Natural killer cell (primary cell): ENCODE results near the gene GLIS1. TPM values are rescaled to one million over a fixed set of nuclear protein-coding genes. Genes with fewer than 3 reads are reported as not detected.

Experiments used
- ATAC-seq, 3 donors: fragments of 150-1000 bp in 2 of 3; fragments of 200-7000 bp in 1 of 3; cut with Tn5 transposase; 1 replicate in 1 of 3; 2 replicates in 2 of 3; pipeline ENCODE4 v1.10.0; 2021; ENCODE audit warnings: mild to moderate bottlenecking in 2 of 3, moderate library complexity in 2 of 3
- DNase-seq, 2 donors: peaks; one replicate each; pipeline versions ENCODE4 v3.0.0 to v3.0.0-alpha.2; 2013 to 2021; ENCODE audit warnings: mixed read lengths in 1 of 2
- H3K27ac ChIP-seq: one replicate; pipeline ENCODE4 v1.5.1; 2013; ENCODE audit warnings: mild to moderate bottlenecking, low read length
- H3K27me3 ChIP-seq: one replicate; pipeline ENCODE4 v1.6.1; 2013; ENCODE audit warnings: low read length; ENCODE audit not compliant: control insufficient read depth, insufficient read depth
- H3K36me3 ChIP-seq: one replicate; pipeline ENCODE4 v1.6.1; 2013; ENCODE audit warnings: low read length; ENCODE audit not compliant: control insufficient read depth, insufficient read depth
- H3K4me1 ChIP-seq: one replicate; pipeline ENCODE4 v1.6.1; 2013; ENCODE audit warnings: low read length; ENCODE audit not compliant: control insufficient read depth, insufficient read depth
- H3K4me3 ChIP-seq: one replicate; pipeline ENCODE4 v1.5.1; 2013; ENCODE audit warnings: low read length
- H3K9me3 ChIP-seq: one replicate; pipeline ENCODE4 v1.6.1; 2013; ENCODE audit warnings: low read length; ENCODE audit not compliant: control insufficient read depth, insufficient read depth
- H3K27ac Mint-ChIP-seq, 2 donors: one replicate each; pipeline ENCODE4 v1.8.0; 2022; ENCODE audit warnings: mild to moderate bottlenecking in 2 of 2, mixed read lengths in 2 of 2, moderate library complexity in 1 of 2
- H3K27me3 Mint-ChIP-seq, 2 donors: one replicate each; pipeline ENCODE4 v1.8.0; 2022; ENCODE audit warnings: low read depth in 2 of 2, mixed read lengths in 2 of 2
- H3K36me3 Mint-ChIP-seq: one replicate; pipeline ENCODE4 v1.8.0; 2022; ENCODE audit warnings: mixed read lengths
- H3K4me1 Mint-ChIP-seq, 2 donors: one replicate each; pipeline ENCODE4 v1.8.0; 2022; ENCODE audit warnings: mixed read lengths in 2 of 2
- H3K4me3 Mint-ChIP-seq: one replicate; pipeline ENCODE4 v1.8.0; 2022; ENCODE audit warnings: mild to moderate bottlenecking, moderate library complexity, mixed read lengths
- H3K9me3 Mint-ChIP-seq, 2 donors: one replicate each; pipeline ENCODE4 v1.8.0; 2022; ENCODE audit warnings: mixed read lengths in 2 of 2
- WGBS: methylation state at CpG from one replicate; pipeline ENCODE4 v1.1.7; 2013; ENCODE audit warnings: missing lambda C conversion rate; ENCODE audit not compliant: insufficient coverage; 5-methylcytosine and 5-hydroxymethylcytosine counted together
- intact Hi-C: fragments of 100-400 bp; cut with micrococcal nuclease; formaldehyde crosslinking; loops from one replicate; pipeline ENCODE4 v1.14.2; 2022
- total RNA-seq, 4 donors: library from RNA; stranded (reverse); fragments of 120-200 nt in 1 of 4; gene quantifications; one replicate each; pipeline versions ENCODE4 v1.2.3 to v1.2.4, GENCODE V29; 2013 to 2022
- TF ChIP-seq, protein P1 (sequence below): fragments of 200-600 bp; IDR thresholded peaks from one replicate; pipeline ENCODE4 v1.8.0; 2022; ENCODE audit warnings: antibody characterized with exemption

Gene GLIS1
- total RNA-seq, 3 donors from 2014 or later (not counting 1 experiment from before 2014, with no cell fraction given): not detected

- WGBS: 87% methylated on average over 2 of the region's 2 CpGs
Measured at GRCh38 chr1:53625049-53625448, 113.9 kb downstream of the GLIS1 start.

GRCh38 chr1:53622531-53622930, 116.4 kb downstream of the GLIS1 start:
- Mint-ChIP-seq H3K9me3 (no peaks in the 10 kb centered on the region), H3K27me3 (peaks cover 0 to 5% of the 10 kb centered on the region in 2 donors)
- no peak for DNase-seq

More at GRCh38 chr1:53625049-53625448, 113.9 kb downstream of the GLIS1 start:
- ATAC-seq: no peak
- Histone ChIP-seq H3K27me3 (no peaks in the 10 kb centered on the region), H3K27ac (no peak overlapping the region), H3K36me3 (no peaks in the 10 kb centered on the region), H3K9me3 (no peaks in the 10 kb centered on the region), H3K4me3 (no peak overlapping the region), H3K4me1 (no peaks in the 10 kb centered on the region)
- TF ChIP-seq, protein P1, sequence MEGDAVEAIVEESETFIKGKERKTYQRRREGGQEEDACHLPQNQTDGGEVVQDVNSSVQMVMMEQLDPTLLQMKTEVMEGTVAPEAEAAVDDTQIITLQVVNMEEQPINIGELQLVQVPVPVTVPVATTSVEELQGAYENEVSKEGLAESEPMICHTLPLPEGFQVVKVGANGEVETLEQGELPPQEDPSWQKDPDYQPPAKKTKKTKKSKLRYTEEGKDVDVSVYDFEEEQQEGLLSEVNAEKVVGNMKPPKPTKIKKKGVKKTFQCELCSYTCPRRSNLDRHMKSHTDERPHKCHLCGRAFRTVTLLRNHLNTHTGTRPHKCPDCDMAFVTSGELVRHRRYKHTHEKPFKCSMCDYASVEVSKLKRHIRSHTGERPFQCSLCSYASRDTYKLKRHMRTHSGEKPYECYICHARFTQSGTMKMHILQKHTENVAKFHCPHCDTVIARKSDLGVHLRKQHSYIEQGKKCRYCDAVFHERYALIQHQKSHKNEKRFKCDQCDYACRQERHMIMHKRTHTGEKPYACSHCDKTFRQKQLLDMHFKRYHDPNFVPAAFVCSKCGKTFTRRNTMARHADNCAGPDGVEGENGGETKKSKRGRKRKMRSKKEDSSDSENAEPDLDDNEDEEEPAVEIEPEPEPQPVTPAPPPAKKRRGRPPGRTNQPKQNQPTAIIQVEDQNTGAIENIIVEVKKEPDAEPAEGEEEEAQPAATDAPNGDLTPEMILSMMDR: no peak
- DNase-seq: no peak
- Mint-ChIP-seq H3K4me3 (no peak overlapping the region), H3K36me3 (no peaks in the 10 kb centered on the region), H3K27ac (no peak overlapping the region), H3K27me3 (peaks cover 0 to 9% of the 10 kb centered on the region in 2 donors), H3K9me3 (no peaks in the 10 kb centered on the region), H3K4me1 (no peaks in the 10 kb centered on the region)
- intact Hi-C loops: no loop called here

DNA sequence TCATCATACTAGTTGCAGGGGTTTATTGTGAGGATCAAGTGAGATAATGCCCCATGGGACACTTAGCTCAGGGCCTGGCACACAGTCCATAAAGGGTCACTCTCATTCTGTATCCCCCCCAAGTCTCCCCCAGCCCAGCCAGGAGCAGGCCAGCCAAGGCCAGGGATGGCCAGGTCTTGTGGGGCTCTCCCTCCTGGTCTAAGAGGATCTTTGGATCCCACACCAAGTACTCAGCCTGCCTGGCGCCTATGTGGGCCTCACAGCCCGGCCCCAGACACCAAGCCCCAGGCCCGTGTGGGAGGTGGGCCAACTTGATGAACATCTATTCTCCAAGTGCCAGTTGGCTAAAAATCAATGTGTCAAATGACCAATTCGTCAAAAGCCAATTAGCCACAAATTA, 117.8 kb downstream of the GLIS1 start:
- no peaks in the 10 kb centered on the region for H3K9me3 ChIP-seq
- H3K36me3 ChIP-seq: no peaks in the 10 kb centered on the region
- WGBS: 89% methylated on average over 4 of the region's 4 CpGs
- no peaks in the 10 kb centered on the region for H3K9me3 Mint-ChIP-seq
- no peak overlapping the region for H3K4me3 ChIP-seq
- TF ChIP-seq, protein P1: no peak
- no peak overlapping the region for H3K4me3 Mint-ChIP-seq
- no peaks in the 10 kb centered on the region for H3K4me1 Mint-ChIP-seq
- no peak overlapping the region for H3K27ac Mint-ChIP-seq
- DNase-seq (peak in 1 of 2 donors; percentile 0), ATAC-seq (no peak)
- H3K27me3 ChIP-seq: no peaks in the 10 kb centered on the region
- intact Hi-C loops: no loop called here
- no peaks in the 10 kb centered on the region for H3K4me1 ChIP-seq
- H3K27ac ChIP-seq: no peak overlapping the region
- H3K27me3 Mint-ChIP-seq: peaks cover 0 to 5% of the 10 kb centered on the region in 2 donors
- H3K36me3 Mint-ChIP-seq: no peaks in the 10 kb centered on the region

More at GRCh38 chr1:53622531-53622930, 116.4 kb downstream of the GLIS1 start:
- Histone ChIP-seq H3K27ac (no peak overlapping the region), H3K4me3 (no peak overlapping the region), H3K4me1 (no peaks in the 10 kb centered on the region), H3K36me3 (no peaks in the 10 kb centered on the region), H3K9me3 (no peaks in the 10 kb centered on the region), H3K27me3 (no peaks in the 10 kb centered on the region)
- TF ChIP-seq, protein P1: no peak
- Mint-ChIP-seq H3K4me3 (no peak overlapping the region), H3K36me3 (no peaks in the 10 kb centered on the region), H3K4me1 (no peaks in the 10 kb centered on the region), H3K27ac (no peak overlapping the region)
- intact Hi-C loops: no loop called here
- whole genome bisulfite sequencing: 98% methylated on average over 4 of the region's 5 CpGs
- no peak for ATAC-seq
